ENCODE measurements around the gene SHQ1.

SHQ1 gene

GRCh38 chr3:72750405-72750965, 97.8 kb downstream of the SHQ1 start:
- no peak for TF ChIP-seq CTCF (conservative IDR thresholded peaks at IDR 0.05; ENCODE audit: low read depth, low read length)
- no peak for DNase-seq (ENCODE audit: low read depth)
- H3K4me3 ChIP-seq (ENCODE audit: low read length) = no peak overlapping the region

GRCh38 chr3:72748659-72749058, 99.6 kb downstream of the SHQ1 start:
- no peak for DNase-seq (ENCODE audit: low read depth)
- TF ChIP-seq CTCF (conservative IDR thresholded peaks at IDR 0.05; ENCODE audit: low read depth, low read length) = no peak
- no peak overlapping the region for H3K4me3 ChIP-seq (ENCODE audit: low read length)

- no peak for TF ChIP-seq CTCF (conservative IDR thresholded peaks at IDR 0.05; ENCODE audit: low read depth, low read length)
- H3K4me3 ChIP-seq (ENCODE audit: low read length) = no peak overlapping the region
- peak; percentile 91 for DNase-seq (ENCODE audit: low read depth)
Measured at GRCh38 chr3:72746430-72747411, 101.5 kb downstream of the SHQ1 start.

GRCh38 chr3:72745146-72745999, 102.9 kb downstream of the SHQ1 start:
- peak; percentile 87 for DNase-seq (ENCODE audit: low read depth)
- H3K4me3 ChIP-seq (ENCODE audit: low read length) = no peak overlapping the region
- TF ChIP-seq CTCF (conservative IDR thresholded peaks at IDR 0.05; ENCODE audit: low read depth, low read length) = no peak

- no peak for TF ChIP-seq CTCF (conservative IDR thresholded peaks at IDR 0.05; ENCODE audit: low read depth, low read length)
- DNase-seq (ENCODE audit: low read depth) = no peak
- no peak overlapping the region for H3K4me3 ChIP-seq (ENCODE audit: low read length)
Measured at GRCh38 chr3:72744330-72744729, 103.9 kb downstream of the SHQ1 start.

GRCh38 chr3:72739531-72740466, 108.4 kb downstream of the SHQ1 start:
- no peak for DNase-seq (ENCODE audit: low read depth)
- no peak overlapping the region for H3K4me3 ChIP-seq (ENCODE audit: low read length)
- TF ChIP-seq CTCF (conservative IDR thresholded peaks at IDR 0.05; ENCODE audit: low read depth, low read length) = no peak

Data from retinal pigment epithelial cell (primary cell).